Epithelial cell of proximal tubule (primary cell): Measurements from ENCODE around the gene TNFSF13. TPM values are rescaled to one million over a fixed set of nuclear protein-coding genes. Genes with fewer than 3 reads are reported as not detected.

Experiments
- DNase-seq: peaks from one replicate; pipeline ENCODE4 v3.0.0-alpha.2; 2011; ENCODE audit warnings: low read depth
- H3K4me3 ChIP-seq: 2 replicates; pipeline ENCODE4 v1.5.1; 2011; ENCODE audit warnings: low read depth, mild to moderate bottlenecking, low read length
- CTCF ChIP-seq: conservative IDR thresholded peaks from 2 replicates; pipeline ENCODE4 v1.5.1; 2012; ENCODE audit warnings: low read depth, mild to moderate bottlenecking, low read length
- total RNA-seq: library from RNA; depleted of rRNA; stranded (reverse); fragments of >200 nt; gene quantifications from 2 replicates; pipeline ENCODE4 v1.2.3, GENCODE V29; 2015

TNFSF13 gene
- total RNA-seq, 1 donor from 2014 or later = 5.2 TPM

- DNase-seq = no peak
- H3K4me3 ChIP-seq = peak overlapping the region; percentile 85
- no peak for TF ChIP-seq CTCF
Observed at GRCh38 chr17:7574176-7574953, 15.8 kb downstream of the TNFSF13 start.

GRCh38 chr17:7575481-7575883, 16.9 kb downstream of the TNFSF13 start:
- peak overlapping the region; percentile 85 for H3K4me3 ChIP-seq
- no peak for DNase-seq
- no peak for TF ChIP-seq CTCF

- no peak for TF ChIP-seq CTCF
- no peak overlapping the region for H3K4me3 ChIP-seq
- DNase-seq = no peak
Observed at GRCh38 chr17:7575959-7576358, 17.4 kb downstream of the TNFSF13 start.

- no peak for DNase-seq
- no peak for TF ChIP-seq CTCF
- H3K4me3 ChIP-seq = no peak overlapping the region
Observed at GRCh38 chr17:7576432-7576937, 17.9 kb downstream of the TNFSF13 start.

- TF ChIP-seq CTCF = no peak
- DNase-seq = no peak
- no peak overlapping the region for H3K4me3 ChIP-seq
Observed at GRCh38 chr17:7577327-7578199, 19.0 kb downstream of the TNFSF13 start.

GRCh38 chr17:7579001-7579833, 20.7 kb downstream of the TNFSF13 start, which contains the start of gene CD68:
Gene CD68 (plus strand): TSS chr17:7579638. CDS start chr17:7579678, 40 bp downstream.
- peak within 1 kb of the TSS; percentile 43 for H3K4me3 ChIP-seq
- no peak for TF ChIP-seq CTCF

More at GRCh38 chr17:7579001-7579833, 20.7 kb downstream of the TNFSF13 start, which contains the start of gene CD68:
- DNase-seq = peak; percentile 88
